Measurements from ENCODE around the gene SNRPD1. TPM values are rescaled to one million over a fixed set of nuclear protein-coding genes. Genes with fewer than 3 reads are reported as not detected.
"Not testable (repeated sequence)": the region's sequence is repeated elsewhere in the genome, so short reads cannot be mapped to it uniquely, and the experiment has no call there.

The SNRPD1 gene
- total RNA-seq, 2 experiments from 2014 or later = 79.9 to 163 TPM

DNA sequence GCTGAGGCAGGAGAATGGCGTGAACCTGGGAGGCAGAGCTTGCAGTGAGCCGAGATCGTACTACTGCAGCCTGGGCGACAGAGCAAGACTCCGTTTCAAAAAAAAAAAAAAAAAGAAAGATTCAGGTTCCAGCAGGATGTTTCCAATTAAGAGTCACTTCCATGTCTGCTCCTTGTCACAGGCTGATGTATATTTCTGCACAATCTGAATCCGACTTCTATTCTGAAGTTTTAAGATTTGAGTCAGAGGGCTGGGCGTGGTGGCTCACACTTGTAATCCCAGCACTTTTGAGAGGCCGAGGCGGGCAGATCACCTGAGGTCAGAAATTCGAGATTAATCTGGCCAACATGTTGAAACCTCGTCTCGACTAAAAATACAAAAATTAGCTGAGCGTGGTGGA is 24.7 kb downstream of the SNRPD1 start:
- intact Hi-C loops (cut with DNase I, micrococcal nuclease) = loop anchor here in 1 of 2 experiments (10.0 kb wide), 1 partner anchor 442 kb away; no protein-coding TSS in a partner anchor
- POLR2A ChIA-PET = interaction anchor here (0.7 to 1.6 kb wide), 2 partner anchors 10 to 27 kb away, joined by 3 to 7 read pairs; no protein-coding TSS in a partner anchor
- Mint-ChIP-seq H3K4me1 (peaks cover 8% of the 10 kb centered on the region), H3K27me3 (no peaks in the 10 kb centered on the region), H3K36me3 (ENCODE audit: low read depth) (peaks cover 11% of the 10 kb centered on the region), H3K27ac (peak overlapping the region; percentile 13), H3K9me3 (ENCODE audit: low read depth) (no peaks in the 10 kb centered on the region), H3K4me3 (no peak overlapping the region)
- no peak for ATAC-seq
- DNase-seq = no peak
- CTCF ChIA-PET = interaction anchor here (0.9 kb wide), 1 partner anchor 36 kb away, joined by 3 read pairs; the partner anchor contains the start of gene ESCO1

DNA sequence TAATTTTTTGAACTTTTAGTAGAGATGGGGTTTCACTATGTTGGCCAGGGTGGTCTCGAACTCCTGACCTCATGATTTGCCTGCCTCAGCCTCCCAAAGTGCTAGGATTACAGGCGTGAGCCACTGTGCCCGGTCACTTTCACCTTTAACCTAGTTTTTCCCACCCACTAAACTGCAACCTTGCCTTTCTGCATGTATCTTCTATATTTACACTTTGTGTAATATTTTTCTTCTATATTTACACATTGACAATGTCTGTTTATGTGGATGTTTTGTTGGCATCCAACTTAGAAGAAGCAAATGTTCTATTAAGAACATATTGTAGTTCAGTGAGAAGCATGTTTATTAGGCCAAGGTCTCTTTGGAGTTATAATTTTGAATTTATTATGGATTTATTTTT is 26.7 kb downstream of the SNRPD1 start:
- H3K27ac Mint-ChIP-seq = no peak overlapping the region
- no peaks in the 10 kb centered on the region for H3K27me3 Mint-ChIP-seq
- H3K9me3 Mint-ChIP-seq (ENCODE audit: low read depth) = no peaks in the 10 kb centered on the region
- H3K4me3 Mint-ChIP-seq = no peak overlapping the region
- peaks cover 10% of the 10 kb centered on the region for H3K36me3 Mint-ChIP-seq (ENCODE audit: low read depth)
- no peak for DNase-seq
- intact Hi-C loops (cut with DNase I, micrococcal nuclease) = loop anchor here in 1 of 2 experiments (10.0 kb wide), 1 partner anchor 444 kb away; no protein-coding TSS in a partner anchor
- ATAC-seq = no peak
- H3K4me1 Mint-ChIP-seq = peaks cover 8% of the 10 kb centered on the region
- CTCF ChIA-PET = no interaction called here
- POLR2A ChIA-PET = no interaction called here

DNA sequence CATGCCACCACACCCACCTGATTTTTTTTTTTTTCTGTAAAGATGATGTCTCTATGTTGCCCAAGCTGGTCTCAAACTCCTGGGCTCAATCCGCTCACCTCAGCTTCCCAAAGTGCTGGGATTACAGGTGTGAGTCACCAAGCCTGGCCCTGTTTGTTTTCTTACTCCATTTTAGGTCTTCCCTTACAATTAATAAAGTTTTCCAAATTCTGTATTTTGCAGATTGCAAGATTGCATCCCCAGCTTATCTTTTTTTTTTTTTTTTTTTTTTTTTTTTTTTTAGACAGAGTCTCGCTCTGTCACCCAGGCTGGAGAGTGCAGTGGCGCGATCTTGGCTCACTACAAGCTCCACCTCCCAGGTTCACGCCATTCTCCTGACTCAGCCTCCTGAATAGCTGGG is 28.3 kb downstream of the SNRPD1 start:
- H3K9me3 Mint-ChIP-seq (ENCODE audit: low read depth); H3K36me3 Mint-ChIP-seq (ENCODE audit: low read depth); ATAC-seq; H3K4me3 Mint-ChIP-seq; DNase-seq; H3K27ac Mint-ChIP-seq; H3K4me1 Mint-ChIP-seq; H3K27me3 Mint-ChIP-seq: not testable (repeated sequence)
- intact Hi-C loops (cut with DNase I, micrococcal nuclease) = loop anchor here in 1 of 2 experiments (10.0 kb wide), 1 partner anchor 184 kb away; no protein-coding TSS in a partner anchor
- ChIA-PET CTCF (interaction anchor here (0.8 to 1.2 kb wide), 2 partner anchors 19 to 39 kb away, joined by 3 read pairs; no protein-coding TSS in a partner anchor), POLR2A (interaction anchor here (0.6 kb wide), 1 partner anchor 20 kb away, joined by 3 read pairs; no protein-coding TSS in a partner anchor)

DNA sequence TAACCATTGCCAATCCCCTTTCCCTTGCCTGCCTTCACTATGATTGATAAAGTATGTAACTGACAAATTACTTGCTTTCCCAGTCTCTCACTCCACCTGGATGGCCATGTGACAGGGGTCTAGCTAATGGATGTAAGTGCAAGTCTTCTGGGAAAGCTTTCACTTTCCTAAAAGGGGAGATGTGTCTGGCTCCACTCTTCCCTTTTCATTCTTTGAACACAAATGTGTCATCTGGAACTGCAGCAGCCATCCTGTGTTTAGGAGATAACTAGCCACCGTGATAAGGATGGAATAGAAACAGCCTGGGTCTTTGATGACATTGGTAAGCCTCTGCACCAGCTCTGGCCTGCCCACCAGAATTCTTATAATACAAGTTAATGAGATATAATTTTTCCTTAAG is 38.2 kb downstream of the SNRPD1 start:
- Mint-ChIP-seq H3K4me3 (no peak overlapping the region), H3K9me3 (ENCODE audit: low read depth) (no peaks in the 10 kb centered on the region), H3K27me3 (no peaks in the 10 kb centered on the region), H3K36me3 (ENCODE audit: low read depth) (peaks cover 8% of the 10 kb centered on the region), H3K27ac (no peak overlapping the region), H3K4me1 (no peaks in the 10 kb centered on the region)
- ATAC-seq (no peak), DNase-seq (no peak)
- intact Hi-C loops (cut with DNase I, micrococcal nuclease) = loop anchor here in 1 of 2 experiments (5.0 kb wide), 1 partner anchor 37 kb away; no protein-coding TSS in a partner anchor
- ChIA-PET POLR2A (no interaction called here), CTCF (interaction anchor here (1.1 kb wide), 1 partner anchor 10 kb away, joined by 4 read pairs; no protein-coding TSS in a partner anchor)

DNA sequence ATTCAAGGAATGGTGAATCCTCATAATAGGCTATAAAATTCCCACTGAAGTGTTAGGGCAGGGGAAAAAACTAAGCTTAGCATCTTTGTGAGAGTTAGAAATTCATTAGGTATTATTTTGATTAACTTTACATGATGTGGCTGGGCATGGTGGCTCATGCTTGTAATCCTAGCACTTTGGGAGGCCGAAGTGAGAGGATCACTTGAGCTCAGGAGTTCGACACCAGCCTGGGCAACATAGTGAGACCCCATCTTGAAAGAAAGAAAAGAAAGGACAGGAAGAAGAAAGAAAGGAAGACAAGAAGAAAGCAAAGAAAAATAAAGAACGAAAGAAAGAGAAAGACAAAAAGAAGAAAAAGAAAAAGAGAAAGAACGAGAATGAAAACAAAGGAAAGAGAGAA is 40.0 kb downstream of the SNRPD1 start:
- no peaks in the 10 kb centered on the region for H3K4me1 Mint-ChIP-seq
- H3K36me3 Mint-ChIP-seq (ENCODE audit: low read depth) = peaks cover 12% of the 10 kb centered on the region
- no peaks in the 10 kb centered on the region for H3K9me3 Mint-ChIP-seq (ENCODE audit: low read depth)
- intact Hi-C loops (cut with DNase I, micrococcal nuclease) = loop anchor here in 1 of 2 experiments (5.0 kb wide), 1 partner anchor 35 kb away; no protein-coding TSS in a partner anchor
- ChIA-PET CTCF (no interaction called here), POLR2A (no interaction called here)
- H3K27ac Mint-ChIP-seq = no peak overlapping the region
- no peak overlapping the region for H3K4me3 Mint-ChIP-seq
- H3K27me3 Mint-ChIP-seq = no peaks in the 10 kb centered on the region
- ATAC-seq (no peak), DNase-seq (no peak)

DNA sequence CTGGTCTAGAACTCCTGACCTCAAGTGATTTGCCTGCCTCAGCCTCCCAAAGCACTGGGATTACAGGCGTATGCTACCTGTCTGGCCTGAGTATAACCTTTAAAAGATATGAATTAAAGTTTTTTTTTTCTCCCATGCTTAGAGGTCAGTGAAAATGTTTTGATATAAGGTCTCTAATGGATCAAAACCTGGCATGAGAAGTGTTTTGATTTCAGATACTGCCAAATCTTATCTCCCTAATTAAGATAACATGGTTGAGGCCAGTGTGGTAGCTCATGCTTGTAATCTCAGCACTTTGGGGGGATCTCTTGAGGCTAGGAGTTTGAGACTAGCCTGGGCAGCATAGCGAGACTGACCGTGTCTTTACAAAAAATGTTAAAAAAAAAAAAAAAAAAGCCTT is 41.2 kb downstream of the SNRPD1 start:
- intact Hi-C loops (cut with DNase I, micrococcal nuclease) = loop anchor here in 1 of 2 experiments (5.0 kb wide), 1 partner anchor 34 kb away; no protein-coding TSS in a partner anchor
- H3K36me3 Mint-ChIP-seq (ENCODE audit: low read depth) = peaks cover 12% of the 10 kb centered on the region
- ATAC-seq = no peak
- no peaks in the 10 kb centered on the region for H3K27me3 Mint-ChIP-seq
- no peaks in the 10 kb centered on the region for H3K4me1 Mint-ChIP-seq
- no peak overlapping the region for H3K27ac Mint-ChIP-seq
- no peak overlapping the region for H3K4me3 Mint-ChIP-seq
- H3K9me3 Mint-ChIP-seq (ENCODE audit: low read depth) = no peaks in the 10 kb centered on the region
- DNase-seq = no peak
- ChIA-PET POLR2A (interaction anchor here (0.6 kb wide), 3 partner anchors 9 to 178 kb away, joined by 3 to 6 read pairs (median 3); no protein-coding TSS in a partner anchor), CTCF (interaction anchor here (0.7 kb wide), 1 partner anchor 1344 kb away, joined by 3 read pairs; no protein-coding TSS in a partner anchor)

DNA sequence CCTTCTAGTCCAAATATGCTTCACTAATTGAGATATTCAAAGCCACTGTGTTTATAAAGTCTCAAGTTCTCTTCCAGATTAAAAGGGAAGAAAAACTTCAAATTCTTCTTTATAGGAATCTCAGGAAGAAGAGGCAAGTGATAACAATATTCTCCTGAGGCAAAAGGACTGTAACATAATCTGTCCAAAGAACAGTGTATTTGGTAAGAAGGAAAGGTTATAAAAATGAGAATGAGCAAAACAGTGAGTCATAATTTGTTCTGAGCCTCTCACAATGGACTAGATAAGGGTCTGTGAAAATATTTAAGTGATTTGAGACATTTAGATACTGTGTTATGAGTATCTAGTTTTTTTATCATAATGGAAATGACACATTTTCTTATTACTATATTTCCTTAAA is 44.3 kb downstream of the SNRPD1 start:
- POLR2A ChIA-PET = no interaction called here
- Mint-ChIP-seq H3K9me3 (ENCODE audit: low read depth) (no peaks in the 10 kb centered on the region), H3K36me3 (ENCODE audit: low read depth) (peaks cover 11% of the 10 kb centered on the region), H3K27me3 (no peaks in the 10 kb centered on the region), H3K4me3 (no peak overlapping the region), H3K27ac (no peak overlapping the region), H3K4me1 (peaks cover 2% of the 10 kb centered on the region)
- CTCF ChIA-PET = no interaction called here
- DNase-seq (no peak), ATAC-seq (no peak)
- intact Hi-C loops (cut with DNase I, micrococcal nuclease) = no loop called here

DNA sequence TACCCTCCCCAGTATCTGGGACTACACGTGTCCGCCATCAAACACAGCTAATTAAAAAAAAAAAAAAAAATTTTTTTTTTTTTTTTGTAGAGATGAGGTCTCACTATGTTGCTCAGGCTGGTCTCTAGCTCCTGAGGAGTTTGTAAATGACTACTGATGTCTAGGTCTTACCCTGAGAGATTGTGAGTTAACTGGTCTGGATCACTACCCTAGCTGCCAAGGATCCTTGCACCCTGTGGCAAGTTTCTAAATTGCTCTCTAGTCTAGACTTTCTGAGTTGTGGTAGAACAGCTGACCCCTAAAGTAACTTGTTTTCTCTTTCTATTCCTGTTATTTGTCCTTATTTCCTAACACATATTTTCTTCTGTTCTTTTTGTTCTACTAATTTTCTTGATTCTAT is 48.0 kb downstream of the SNRPD1 start:
- Mint-ChIP-seq H3K4me3 (no peak overlapping the region), H3K27ac (no peak overlapping the region), H3K9me3 (ENCODE audit: low read depth) (no peaks in the 10 kb centered on the region), H3K36me3 (ENCODE audit: low read depth) (peaks cover 7% of the 10 kb centered on the region), H3K27me3 (no peaks in the 10 kb centered on the region), H3K4me1 (peaks cover 2% of the 10 kb centered on the region)
- intact Hi-C loops (cut with DNase I, micrococcal nuclease) = no loop called here
- peak; percentile 36 for ATAC-seq
- DNase-seq = no peak
- ChIA-PET POLR2A (no interaction called here), CTCF (interaction anchor here (1.0 kb wide), 1 partner anchor 10 kb away, joined by 4 read pairs; no protein-coding TSS in a partner anchor)

DNA sequence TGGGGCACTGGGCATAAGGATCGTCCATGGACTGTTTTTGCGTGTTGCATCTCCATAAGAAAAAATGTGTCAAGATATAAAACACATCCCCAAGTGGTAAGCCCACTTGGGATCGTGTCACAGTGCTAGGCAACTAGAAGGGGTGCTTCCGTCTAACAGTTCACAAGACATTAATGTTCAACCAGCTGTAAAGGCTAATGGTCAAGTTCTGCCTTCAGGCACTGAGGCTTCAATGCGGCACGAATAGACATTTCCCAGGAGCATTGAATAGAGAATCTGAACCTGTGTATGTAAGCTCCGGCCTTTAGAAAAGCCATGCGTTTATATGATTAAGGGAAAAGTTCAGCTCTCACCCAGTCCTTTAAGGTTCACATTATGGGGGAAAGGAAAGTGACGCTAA is 50.5 kb downstream of the SNRPD1 start:
- intact Hi-C loops (cut with DNase I, micrococcal nuclease) = no loop called here
- Mint-ChIP-seq H3K27ac (no peak overlapping the region), H3K36me3 (ENCODE audit: low read depth) (peaks cover 6% of the 10 kb centered on the region), H3K9me3 (ENCODE audit: low read depth) (no peaks in the 10 kb centered on the region), H3K4me3 (no peak overlapping the region), H3K4me1 (peaks cover 2% of the 10 kb centered on the region), H3K27me3 (no peaks in the 10 kb centered on the region)
- ChIA-PET POLR2A (no interaction called here), CTCF (interaction anchor here (0.5 kb wide), 1 partner anchor 95 kb away, joined by 4 read pairs; no protein-coding TSS in a partner anchor)
- ATAC-seq = no peak
- DNase-seq = no peak

DNA sequence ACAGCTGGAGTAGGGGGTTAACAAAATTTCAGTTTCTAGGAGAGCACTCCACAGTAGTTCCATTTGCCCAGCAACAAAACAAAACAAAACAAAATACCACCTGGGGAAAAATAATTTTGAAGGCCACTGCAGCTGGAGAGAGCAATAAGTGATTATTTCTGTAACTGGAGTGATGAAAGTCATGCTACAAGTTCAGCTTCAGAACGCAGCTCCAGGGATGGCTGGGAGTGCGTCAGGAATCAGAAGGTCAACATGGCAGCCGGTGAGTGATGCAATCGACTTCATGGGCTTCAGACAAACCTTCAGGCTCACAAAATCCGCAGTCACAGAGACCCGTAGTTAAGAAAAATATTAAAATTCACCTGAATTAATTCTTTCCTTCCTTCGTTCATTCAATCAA is 51.5 kb downstream of the SNRPD1 start:
- POLR2A ChIA-PET = no interaction called here
- CTCF ChIA-PET = no interaction called here
- no peak overlapping the region for H3K4me3 Mint-ChIP-seq

DNA sequence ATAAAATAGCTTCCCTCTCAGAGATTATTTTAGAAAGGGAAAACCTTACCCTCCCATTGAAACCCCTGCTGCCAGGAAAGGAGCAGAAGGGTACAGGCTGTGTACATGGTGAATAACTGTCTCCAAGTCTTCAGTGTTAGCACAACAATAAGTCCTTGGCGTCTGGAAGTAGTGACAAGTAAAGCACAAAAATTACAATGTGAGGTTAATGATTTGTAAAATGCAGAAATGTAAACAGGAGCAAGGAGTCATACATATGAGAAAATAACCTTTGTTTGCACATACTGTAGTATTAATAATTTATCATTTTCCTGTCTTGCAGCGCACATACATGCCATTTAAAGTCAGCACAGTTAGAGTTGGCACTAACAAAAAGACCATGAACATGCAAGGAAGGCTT is 52.0 kb downstream of the SNRPD1 start:
- intact Hi-C loops (cut with DNase I, micrococcal nuclease) = no loop called here
- no peak for ATAC-seq
- Mint-ChIP-seq H3K27ac (no peak overlapping the region), H3K9me3 (ENCODE audit: low read depth) (no peaks in the 10 kb centered on the region), H3K4me1 (peaks cover 2% of the 10 kb centered on the region), H3K4me3 (no peak overlapping the region), H3K27me3 (no peaks in the 10 kb centered on the region), H3K36me3 (ENCODE audit: low read depth) (peaks cover 6% of the 10 kb centered on the region)
- no peak for DNase-seq
- ChIA-PET CTCF (no interaction called here), POLR2A (no interaction called here)

More for the DNA sequence above, 51.5 kb downstream of the SNRPD1 start:
- peaks cover 6% of the 10 kb centered on the region for H3K36me3 Mint-ChIP-seq (ENCODE audit: low read depth)
- no peaks in the 10 kb centered on the region for H3K9me3 Mint-ChIP-seq (ENCODE audit: low read depth)
- H3K27me3 Mint-ChIP-seq = no peaks in the 10 kb centered on the region
- DNase-seq (no peak), ATAC-seq (no peak)
- intact Hi-C loops (cut with DNase I, micrococcal nuclease) = no loop called here
- H3K27ac Mint-ChIP-seq = no peak overlapping the region
- H3K4me1 Mint-ChIP-seq = peaks cover 2% of the 10 kb centered on the region

DNA sequence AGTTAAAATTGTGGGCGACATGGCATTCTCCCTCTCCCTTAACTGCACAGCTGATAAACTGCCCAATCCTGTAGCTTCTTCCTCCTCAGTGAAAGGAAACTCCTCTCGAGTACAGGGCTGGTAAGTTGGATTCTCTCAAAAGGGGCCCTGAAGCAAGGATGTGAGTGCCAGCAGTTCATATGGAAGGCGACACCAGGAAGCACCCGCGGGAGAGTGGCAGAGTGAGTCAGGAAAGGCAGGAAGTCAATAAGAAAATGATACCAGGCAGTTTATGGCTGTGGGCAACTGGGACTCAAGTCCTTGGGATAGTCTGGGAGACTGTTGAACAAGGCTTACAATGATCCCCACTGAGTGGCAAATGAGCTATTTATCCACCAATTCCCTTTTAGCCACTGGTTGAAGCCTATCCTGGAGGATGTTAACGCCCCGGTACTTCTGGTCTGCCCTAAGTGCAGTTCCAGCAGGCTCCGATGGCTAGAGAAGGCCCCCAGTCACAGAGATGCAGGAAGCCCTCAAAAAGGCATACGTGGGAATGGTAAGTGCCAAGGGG is 57.7 kb downstream of the SNRPD1 start:
- H3K27me3 Mint-ChIP-seq = no peaks in the 10 kb centered on the region
- no peak overlapping the region for H3K4me3 Mint-ChIP-seq
- CTCF ChIA-PET = interaction anchor here (0.6 kb wide), 1 partner anchor 12 kb away, joined by 3 read pairs; no protein-coding TSS in a partner anchor
- H3K27ac Mint-ChIP-seq = no peak overlapping the region
- ATAC-seq (no peak), DNase-seq (no peak)
- peaks cover under 1% of the 10 kb centered on the region for H3K4me1 Mint-ChIP-seq
- POLR2A ChIA-PET = no interaction called here
- peaks cover 3% of the 10 kb centered on the region for H3K36me3 Mint-ChIP-seq (ENCODE audit: low read depth)
- no peaks in the 10 kb centered on the region for H3K9me3 Mint-ChIP-seq (ENCODE audit: low read depth)
- intact Hi-C loops (cut with DNase I, micrococcal nuclease) = loop anchor here in 1 of 2 experiments (2.0 kb wide), 1 partner anchor 17 kb away; no protein-coding TSS in a partner anchor

Measured in activated CD4-positive, alpha-beta T cell treated with anti-CD3 and anti-CD28 coated beads for 36 hours (primary cell).